OCI-LY1 (cell line): ENCODE data around the gene CAMTA1.

ENCODE experiments used
- H2AFZ ChIP-seq: fragments of 200-600 bp; sonication (generic), shearing (Covaris generic); 2 replicates; pipeline ENCODE4 v1.6.0; 2014; ENCODE audit warnings: antibody characterized with exemption, mild to moderate bottlenecking, low read length
- H3F3A ChIP-seq: fragments of 200-600 bp; sonication (generic), shearing (Covaris generic); 2 replicates; pipeline ENCODE4 v1.6.0; 2014; ENCODE audit warnings: mild to moderate bottlenecking, antibody characterized with exemption, low read length, moderate library complexity; ENCODE audit not compliant: insufficient read depth
- H3K27ac ChIP-seq: fragments of 200-600 bp; sonication (generic); 2 replicates; pipeline ENCODE4 v1.5.1; 2014; ENCODE audit warnings: low read length, mixed run types, mild to moderate bottlenecking, low read depth; ENCODE audit not compliant: poor library complexity, severe bottlenecking
- H3K27me3 ChIP-seq: fragments of 200-600 bp; sonication (generic); 2 replicates; pipeline ENCODE4 v1.6.0; 2014; ENCODE audit warnings: antibody characterized with exemption, mild to moderate bottlenecking, low read length, moderate library complexity; ENCODE audit not compliant: insufficient read depth
- H3K36me3 ChIP-seq: fragments of 200-600 bp; sonication (generic); 2 replicates; pipeline ENCODE4 v1.6.1; 2014; ENCODE audit warnings: mild to moderate bottlenecking, antibody characterized with exemption, low read length, moderate library complexity, mixed read lengths; ENCODE audit not compliant: insufficient read depth
- H3K4me1 ChIP-seq: fragments of 200-600 bp; sonication (generic); 2 replicates; pipeline ENCODE4 v1.5.1; 2014; ENCODE audit warnings: mild to moderate bottlenecking, low read length, moderate library complexity; ENCODE audit not compliant: insufficient read depth, severe bottlenecking
- H3K4me2 ChIP-seq: fragments of 200-600 bp; sonication (generic), shearing (Covaris generic); 2 replicates; pipeline ENCODE4 v1.6.1; 2014; ENCODE audit warnings: low read length
- H3K4me3 ChIP-seq: fragments of 200-600 bp; sonication (generic); 2 replicates; pipeline ENCODE4 v1.5.1; 2014; ENCODE audit warnings: low read length, low read depth, mild to moderate bottlenecking, mixed read lengths; ENCODE audit not compliant: poor library complexity, severe bottlenecking
- H3K79me2 ChIP-seq: fragments of 200-600 bp; shearing (Covaris generic); 2 replicates; pipeline ENCODE4 v1.6.1; 2016; ENCODE audit warnings: mixed run types, low read length, mixed read lengths; ENCODE audit not compliant: insufficient read depth
- H3K9ac ChIP-seq: fragments of 200-600 bp; sonication (generic), shearing (Covaris generic); 2 replicates; pipeline ENCODE4 v1.6.1; 2014; ENCODE audit warnings: mild to moderate bottlenecking, low read length, mixed read lengths
- H3K9me2 ChIP-seq: fragments of 200-600 bp; sonication (generic), shearing (Covaris generic); 2 replicates; pipeline ENCODE4 v1.6.1; 2014; ENCODE audit warnings: low read depth, mild to moderate bottlenecking, low read length, mixed read lengths
- H3K9me3 ChIP-seq: fragments of 200-600 bp; shearing (Covaris generic); 2 replicates; pipeline ENCODE4 v1.6.1; 2014; ENCODE audit warnings: low read length, mixed read lengths
- H4K20me1 ChIP-seq: fragments of 200-600 bp; sonication (generic), shearing (Covaris generic); 2 replicates; pipeline ENCODE4 v1.6.0; 2016; ENCODE audit warnings: mild to moderate bottlenecking, low read length; ENCODE audit not compliant: insufficient read depth
- CTCF ChIP-seq: fragments of 200-600 bp; sonication (generic), shearing (Covaris generic); IDR thresholded peaks from 2 replicates; pipeline ENCODE4 v1.5.1; 2017; ENCODE audit warnings: mild to moderate bottlenecking, antibody characterized with exemption, low read length, moderate library complexity, mixed read lengths
- EZH2 ChIP-seq: fragments of 200-600 bp; sonication (generic), shearing (Covaris generic); IDR thresholded peaks from 2 replicates; pipeline ENCODE4 v1.8.0; 2017; ENCODE audit warnings: borderline replicate concordance, mixed run types, mild to moderate bottlenecking, antibody characterized with exemption, low read length, moderate library complexity, mixed read lengths

Gene CAMTA1

GRCh38 chr1:7489586-7489985 is 704.3 kb downstream of the CAMTA1 start:
- Histone ChIP-seq H3K4me3 (no peak overlapping the region), H3F3A (no peaks in the 10 kb centered on the region), H3K79me2 (no peaks in the 10 kb centered on the region), H3K4me1 (no peaks in the 10 kb centered on the region), H3K9ac (no peak overlapping the region), H3K27ac (no peak overlapping the region), H2AFZ (no peak overlapping the region), H3K9me3 (no peaks in the 10 kb centered on the region), H4K20me1 (no peaks in the 10 kb centered on the region), H3K4me2 (no peak overlapping the region), H3K36me3 (no peaks in the 10 kb centered on the region), H3K9me2 (no peaks in the 10 kb centered on the region), H3K27me3 (no peaks in the 10 kb centered on the region)
- no peak for TF ChIP-seq CTCF
- no peak for TF ChIP-seq EZH2

GRCh38 chr1:7490576-7490975 is 705.3 kb downstream of the CAMTA1 start:
- H3K9ac ChIP-seq: no peak overlapping the region
- H3K36me3 ChIP-seq: no peaks in the 10 kb centered on the region
- H3K79me2 ChIP-seq: no peaks in the 10 kb centered on the region
- no peaks in the 10 kb centered on the region for H3F3A ChIP-seq
- H3K9me3 ChIP-seq: no peaks in the 10 kb centered on the region
- H3K4me1 ChIP-seq: no peaks in the 10 kb centered on the region
- no peak overlapping the region for H3K4me2 ChIP-seq
- no peak for TF ChIP-seq EZH2
- no peak for TF ChIP-seq CTCF
- no peaks in the 10 kb centered on the region for H3K9me2 ChIP-seq
- no peaks in the 10 kb centered on the region for H3K27me3 ChIP-seq
- no peaks in the 10 kb centered on the region for H4K20me1 ChIP-seq
- H2AFZ ChIP-seq: no peak overlapping the region
- H3K27ac ChIP-seq: no peak overlapping the region
- no peak overlapping the region for H3K4me3 ChIP-seq

GRCh38 chr1:7491109-7491817 is 706.0 kb downstream of the CAMTA1 start:
- H3K4me3 ChIP-seq: no peak overlapping the region
- H3K79me2 ChIP-seq: no peaks in the 10 kb centered on the region
- no peaks in the 10 kb centered on the region for H3K27me3 ChIP-seq
- TF ChIP-seq EZH2: no peak
- no peak for TF ChIP-seq CTCF
- no peaks in the 10 kb centered on the region for H3K4me1 ChIP-seq
- H3K9ac ChIP-seq: no peak overlapping the region
- no peak overlapping the region for H2AFZ ChIP-seq
- H3K9me2 ChIP-seq: no peaks in the 10 kb centered on the region
- H3K36me3 ChIP-seq: no peaks in the 10 kb centered on the region
- H3K4me2 ChIP-seq: no peak overlapping the region
- no peak overlapping the region for H3K27ac ChIP-seq
- no peaks in the 10 kb centered on the region for H4K20me1 ChIP-seq
- no peaks in the 10 kb centered on the region for H3K9me3 ChIP-seq
- H3F3A ChIP-seq: no peaks in the 10 kb centered on the region
